ENCODE data around the gene APOBEC2. TPM values are rescaled to one million over a fixed set of nuclear protein-coding genes. Genes with fewer than 3 reads are reported as not detected.
"Not testable (repeated sequence)": the region's sequence is repeated elsewhere in the genome, so short reads cannot be mapped to it uniquely, and the experiment has no call there.

Gene APOBEC2
- total RNA-seq, 1 donor from 2014 or later = not detected

- no peaks in the 10 kb centered on the region for H3K79me2 ChIP-seq (ENCODE audit: low read depth)
- no peak for DNase-seq (ENCODE audit: low spot score)
- H3K27ac Mint-ChIP-seq = no peak overlapping the region
- H4K20me1 ChIP-seq (ENCODE audit: low read depth) = no peaks in the 10 kb centered on the region
- H3K27ac ChIP-seq = no peak overlapping the region
- no peaks in the 10 kb centered on the region for H3K27me3 ChIP-seq
- no peaks in the 10 kb centered on the region for H3K36me3 ChIP-seq
- H3K9ac ChIP-seq = no peak overlapping the region
- H3K27me3 Mint-ChIP-seq (ENCODE audit: insufficient read depth, low read depth) = peaks cover 5% of the 10 kb centered on the region
- H3K4me3 Mint-ChIP-seq = no peak overlapping the region
- no peak overlapping the region for H2AFZ ChIP-seq (replicated peaks)
- H3K4me2 ChIP-seq = no peak overlapping the region
- H3K4me1 ChIP-seq = peaks cover 6% of the 10 kb centered on the region
- no peak overlapping the region for H3K4me3 ChIP-seq
- peaks cover 3% of the 10 kb centered on the region for H3F3A ChIP-seq (ENCODE audit: low read depth)
- peaks cover 2% of the 10 kb centered on the region for H3K9me3 Mint-ChIP-seq
- no peak for TF ChIP-seq EZH2phosphoT487 (IDR thresholded peaks at IDR 0.05)
- no peak for TF ChIP-seq EZH2 (IDR thresholded peaks at IDR 0.05)
- H3K4me1 Mint-ChIP-seq = peaks cover 2% of the 10 kb centered on the region
- peaks cover 5% of the 10 kb centered on the region for H3K36me3 Mint-ChIP-seq
- H3K9me3 ChIP-seq (ENCODE audit: low read depth) = no peaks in the 10 kb centered on the region
Observed at GRCh38 chr6:41009669-41010068, 43.3 kb upstream of the APOBEC2 start.

DNA sequence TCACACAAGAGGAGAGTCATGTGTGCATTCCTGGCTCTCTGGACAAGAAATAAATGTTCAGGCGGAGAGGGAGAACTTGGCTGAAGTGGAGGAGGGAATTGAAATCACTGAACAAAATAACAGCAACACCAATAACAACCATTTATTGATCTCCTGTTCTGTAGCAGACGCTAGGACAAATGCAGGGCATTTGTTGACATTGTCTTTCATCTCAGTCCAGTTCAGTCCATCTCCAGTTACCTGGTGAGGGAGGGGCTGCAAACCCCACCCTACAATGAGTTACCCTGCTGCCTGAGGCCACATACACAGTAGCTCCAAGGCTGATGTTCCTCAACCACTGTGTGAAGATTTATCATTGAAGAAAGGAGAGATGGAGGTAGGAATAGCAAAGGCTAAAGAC, 41.3 kb upstream of the APOBEC2 start:
- H3K4me3 Mint-ChIP-seq = no peak overlapping the region
- H3K27me3 Mint-ChIP-seq (ENCODE audit: insufficient read depth, low read depth) = peaks cover 8% of the 10 kb centered on the region
- H3K27me3 ChIP-seq = no peaks in the 10 kb centered on the region
- H3K4me1 Mint-ChIP-seq = no peaks in the 10 kb centered on the region
- H3K9ac ChIP-seq = no peak overlapping the region
- no peak overlapping the region for H2AFZ ChIP-seq (replicated peaks)
- no peak overlapping the region for H3K4me3 ChIP-seq
- H3K9me3 Mint-ChIP-seq = peaks cover 2% of the 10 kb centered on the region
- no peak for DNase-seq (ENCODE audit: low spot score)
- H3K9me3 ChIP-seq (ENCODE audit: low read depth) = no peaks in the 10 kb centered on the region
- TF ChIP-seq CTCF (IDR thresholded peaks at IDR 0.05) (no peak), EZH2phosphoT487 (IDR thresholded peaks at IDR 0.05) (no peak), EZH2 (IDR thresholded peaks at IDR 0.05) (no peak)
- H3K4me2 ChIP-seq = no peak overlapping the region
- H3K36me3 Mint-ChIP-seq = peaks cover 8% of the 10 kb centered on the region
- H4K20me1 ChIP-seq (ENCODE audit: low read depth) = no peaks in the 10 kb centered on the region
- no peaks in the 10 kb centered on the region for H3F3A ChIP-seq (ENCODE audit: low read depth)
- H3K27ac ChIP-seq = no peak overlapping the region
- no peaks in the 10 kb centered on the region for H3K4me1 ChIP-seq
- no peaks in the 10 kb centered on the region for H3K36me3 ChIP-seq
- H3K79me2 ChIP-seq (ENCODE audit: low read depth) = no peaks in the 10 kb centered on the region
- H3K27ac Mint-ChIP-seq = no peak overlapping the region

DNA sequence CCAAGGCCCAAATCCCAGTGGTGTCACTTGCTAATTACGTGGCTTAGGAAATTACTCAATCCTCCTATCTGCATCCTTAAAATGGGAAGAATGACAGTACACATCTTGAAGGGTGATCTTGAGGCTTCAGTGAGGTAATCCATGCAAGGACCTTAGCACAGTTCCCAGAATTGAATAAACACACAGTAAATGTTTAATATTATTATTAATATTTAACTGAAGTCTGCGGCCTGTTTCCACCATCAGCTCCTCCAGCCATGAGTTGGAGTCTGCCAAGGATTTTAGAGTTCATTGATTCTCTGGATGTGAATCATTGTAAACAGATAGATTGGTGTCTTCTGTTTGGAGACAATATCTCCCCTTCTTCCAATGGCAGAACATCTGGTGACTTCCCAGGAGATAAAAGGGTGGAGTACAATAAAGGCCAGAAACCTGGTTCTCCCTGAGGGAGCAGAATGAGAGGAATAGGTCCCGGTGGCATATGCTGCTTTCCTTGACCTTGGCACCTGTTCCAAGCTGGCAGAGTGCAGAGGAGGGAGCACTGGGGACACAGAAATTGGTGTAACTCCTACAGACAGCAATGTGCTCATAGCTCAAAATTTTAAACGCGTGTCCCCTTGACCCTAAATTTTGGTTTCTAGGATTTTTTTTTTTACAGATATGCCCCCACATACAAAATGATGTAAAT, 39.4 kb upstream of the APOBEC2 start:
- H2AFZ ChIP-seq (replicated peaks) = no peak overlapping the region
- H3K4me1 ChIP-seq = no peaks in the 10 kb centered on the region
- peaks cover 2% of the 10 kb centered on the region for H3K9me3 Mint-ChIP-seq
- no peak overlapping the region for H3K9ac ChIP-seq
- H3K4me1 Mint-ChIP-seq = no peaks in the 10 kb centered on the region
- no peaks in the 10 kb centered on the region for H3K27me3 ChIP-seq
- H3K4me3 Mint-ChIP-seq = no peak overlapping the region
- H3K36me3 Mint-ChIP-seq = peaks cover 9% of the 10 kb centered on the region
- no peak overlapping the region for H3K27ac ChIP-seq
- no peak for DNase-seq (ENCODE audit: low spot score)
- peaks cover 10% of the 10 kb centered on the region for H3K27me3 Mint-ChIP-seq (ENCODE audit: insufficient read depth, low read depth)
- TF ChIP-seq CTCF (IDR thresholded peaks at IDR 0.05) = no peak
- no peak for TF ChIP-seq EZH2phosphoT487 (IDR thresholded peaks at IDR 0.05)
- TF ChIP-seq EZH2 (IDR thresholded peaks at IDR 0.05) = no peak
- H3K4me3 ChIP-seq = no peak overlapping the region
- no peak overlapping the region for H3K4me2 ChIP-seq
- H4K20me1 ChIP-seq (ENCODE audit: low read depth) = no peaks in the 10 kb centered on the region
- no peaks in the 10 kb centered on the region for H3F3A ChIP-seq (ENCODE audit: low read depth)
- no peak overlapping the region for H3K27ac Mint-ChIP-seq
- H3K79me2 ChIP-seq (ENCODE audit: low read depth) = no peaks in the 10 kb centered on the region
- no peaks in the 10 kb centered on the region for H3K9me3 ChIP-seq (ENCODE audit: low read depth)
- no peaks in the 10 kb centered on the region for H3K36me3 ChIP-seq

- Histone ChIP-seq H3F3A (ENCODE audit: low read depth) (no peaks in the 10 kb centered on the region), H3K4me3 (no peak overlapping the region), H3K79me2 (ENCODE audit: low read depth) (no peaks in the 10 kb centered on the region), H3K9me3 (ENCODE audit: low read depth) (no peaks in the 10 kb centered on the region), H4K20me1 (ENCODE audit: low read depth) (no peaks in the 10 kb centered on the region), H2AFZ (replicated peaks) (no peak overlapping the region), H3K36me3 (no peaks in the 10 kb centered on the region), H3K4me2 (no peak overlapping the region), H3K4me1 (no peaks in the 10 kb centered on the region), H3K27me3 (no peaks in the 10 kb centered on the region), H3K27ac (no peak overlapping the region), H3K9ac (no peak overlapping the region)
- Mint-ChIP-seq H3K27me3 (ENCODE audit: insufficient read depth, low read depth) (peaks cover 10% of the 10 kb centered on the region), H3K4me3 (no peak overlapping the region), H3K36me3 (peaks cover 9% of the 10 kb centered on the region), H3K9me3 (peaks cover 2% of the 10 kb centered on the region), H3K4me1 (no peaks in the 10 kb centered on the region), H3K27ac (no peak overlapping the region)
- no peak for TF ChIP-seq CTCF (IDR thresholded peaks at IDR 0.05)
- no peak for TF ChIP-seq EZH2 (IDR thresholded peaks at IDR 0.05)
- TF ChIP-seq EZH2phosphoT487 (IDR thresholded peaks at IDR 0.05) = no peak
- DNase-seq (ENCODE audit: low spot score) = no peak
Observed at GRCh38 chr6:41014780-41015179, 38.2 kb upstream of the APOBEC2 start.

DNA sequence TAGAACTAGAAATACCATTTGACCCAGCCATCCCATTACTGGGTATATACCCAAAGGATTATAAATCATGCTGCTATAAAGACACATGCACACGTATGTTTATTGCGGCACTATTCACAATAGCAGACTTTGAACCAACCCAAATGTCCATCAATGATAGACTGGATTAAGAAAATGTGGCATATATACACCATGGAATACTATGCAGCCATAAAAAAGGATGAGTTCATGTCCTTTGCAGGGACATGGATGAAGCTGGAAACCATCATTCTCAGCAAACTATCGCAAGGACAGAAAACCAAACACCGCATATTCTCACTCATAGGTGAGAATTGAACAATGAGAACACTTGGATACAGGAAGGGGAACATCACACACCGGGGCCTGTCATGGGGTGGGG, 37.1 kb upstream of the APOBEC2 start:
- not testable (repeated sequence) for H3K36me3 ChIP-seq; H3K27ac Mint-ChIP-seq; H4K20me1 ChIP-seq (ENCODE audit: low read depth); H3K36me3 Mint-ChIP-seq; H3K9me3 ChIP-seq (ENCODE audit: low read depth); H3F3A ChIP-seq (ENCODE audit: low read depth); H3K4me1 ChIP-seq; H3K9ac ChIP-seq; H3K27ac ChIP-seq; DNase-seq (ENCODE audit: low spot score); H3K27me3 ChIP-seq; H3K79me2 ChIP-seq (ENCODE audit: low read depth); H2AFZ ChIP-seq (replicated peaks); H3K9me3 Mint-ChIP-seq; H3K4me3 Mint-ChIP-seq; H3K4me1 Mint-ChIP-seq; H3K4me3 ChIP-seq; H3K4me2 ChIP-seq
- H3K27me3 Mint-ChIP-seq (ENCODE audit: insufficient read depth, low read depth) = peaks cover 10% of the 10 kb centered on the region
